Loucy (cell line): ENCODE results near the gene ZBTB20.
A peak's percentile ranks its signal among the peaks of the same experiment; 100 is the strongest.

Experiments used
- H2AFZ ChIP-seq: fragments of 200-600 bp; sonication (generic); 2 replicates; pipeline ENCODE4 v1.6.0; 2016; ENCODE audit warnings: antibody characterized with exemption, mild to moderate bottlenecking, low read length, moderate library complexity
- H3F3A ChIP-seq: fragments of 200-600 bp; 2 replicates; pipeline ENCODE4 v1.6.0; 2016; ENCODE audit warnings: antibody characterized with exemption, low read depth, mild to moderate bottlenecking
- H3K27me3 ChIP-seq: fragments of 200-600 bp; sonication (generic); 2 replicates; pipeline ENCODE4 v1.6.1; 2014; ENCODE audit warnings: low read length, mild to moderate bottlenecking; ENCODE audit not compliant: insufficient read depth, poor library complexity, severe bottlenecking
- H3K36me3 ChIP-seq: fragments of 200-600 bp; sonication (generic); 2 replicates; pipeline ENCODE4 v1.6.1; 2016; ENCODE audit warnings: low read length; ENCODE audit not compliant: insufficient read depth
- H3K4me1 ChIP-seq: fragments of 200-600 bp; sonication (generic); 2 replicates; pipeline ENCODE4 v1.5.1; 2014; ENCODE audit warnings: low read length, mild to moderate bottlenecking; ENCODE audit not compliant: insufficient read depth, poor library complexity, severe bottlenecking
- H3K4me2 ChIP-seq: fragments of 200-600 bp; sonication (generic); 2 replicates; pipeline ENCODE4 v1.6.0; 2014; ENCODE audit warnings: antibody characterized with exemption, low read length, low read depth, mild to moderate bottlenecking; ENCODE audit not compliant: poor library complexity, severe bottlenecking
- H3K4me3 ChIP-seq: fragments of 200-600 bp; sonication (generic); 2 replicates; pipeline ENCODE4 v1.5.1; 2014; ENCODE audit warnings: low read length, mild to moderate bottlenecking, mixed read lengths; ENCODE audit not compliant: poor library complexity, severe bottlenecking
- H3K79me2 ChIP-seq: fragments of 200-600 bp; sonication (generic); 2 replicates; pipeline ENCODE4 v1.6.1; 2014; ENCODE audit warnings: low read length; ENCODE audit not compliant: insufficient read depth
- H3K9ac ChIP-seq: fragments of 200-600 bp; sonication (generic); 2 replicates; pipeline ENCODE4 v1.6.0; 2014; ENCODE audit warnings: mild to moderate bottlenecking, low read depth, low read length, moderate library complexity; ENCODE audit not compliant: poor library complexity, severe bottlenecking
- H3K9me2 ChIP-seq: fragments of 200-600 bp; sonication (generic); replicated peaks from 2 replicates; pipeline ENCODE4 v1.6.1; 2016; ENCODE audit warnings: low read depth, low read length, mixed read lengths
- H3K9me3 ChIP-seq: fragments of 200-600 bp; sonication (generic); 2 replicates; pipeline ENCODE4 v1.6.1; 2014; ENCODE audit warnings: mild to moderate bottlenecking, antibody characterized with exemption, low read length, low read depth; ENCODE audit not compliant: insufficient read depth
- H4K20me1 ChIP-seq: fragments of 200-600 bp; sonication (generic); 2 replicates; pipeline ENCODE4 v1.6.0; 2014; ENCODE audit warnings: antibody characterized with exemption, low read length, mild to moderate bottlenecking; ENCODE audit not compliant: insufficient read depth, poor library complexity, severe bottlenecking
- EZH2phosphoT487 ChIP-seq: fragments of 200-600 bp; IDR thresholded peaks from 2 replicates; pipeline ENCODE4 v1.6.1; 2018; ENCODE audit warnings: antibody characterized with exemption, mild to moderate bottlenecking, moderate library complexity, borderline replicate concordance
- TF ChIP-seq, protein P1 (sequence below): fragments of 200-600 bp; sonication (generic); conservative IDR thresholded peaks from 2 replicates; pipeline ENCODE4 v1.5.1; 2014; ENCODE audit warnings: mild to moderate bottlenecking, antibody characterized with exemption, low read length

ZBTB20 gene

GRCh38 chr3:114967168-114967567, 179.9 kb downstream of the ZBTB20 start:
- no peaks in the 10 kb centered on the region for H3K9me3 ChIP-seq
- H3K27me3 ChIP-seq, result no peaks in the 10 kb centered on the region
- TF ChIP-seq, protein P1, sequence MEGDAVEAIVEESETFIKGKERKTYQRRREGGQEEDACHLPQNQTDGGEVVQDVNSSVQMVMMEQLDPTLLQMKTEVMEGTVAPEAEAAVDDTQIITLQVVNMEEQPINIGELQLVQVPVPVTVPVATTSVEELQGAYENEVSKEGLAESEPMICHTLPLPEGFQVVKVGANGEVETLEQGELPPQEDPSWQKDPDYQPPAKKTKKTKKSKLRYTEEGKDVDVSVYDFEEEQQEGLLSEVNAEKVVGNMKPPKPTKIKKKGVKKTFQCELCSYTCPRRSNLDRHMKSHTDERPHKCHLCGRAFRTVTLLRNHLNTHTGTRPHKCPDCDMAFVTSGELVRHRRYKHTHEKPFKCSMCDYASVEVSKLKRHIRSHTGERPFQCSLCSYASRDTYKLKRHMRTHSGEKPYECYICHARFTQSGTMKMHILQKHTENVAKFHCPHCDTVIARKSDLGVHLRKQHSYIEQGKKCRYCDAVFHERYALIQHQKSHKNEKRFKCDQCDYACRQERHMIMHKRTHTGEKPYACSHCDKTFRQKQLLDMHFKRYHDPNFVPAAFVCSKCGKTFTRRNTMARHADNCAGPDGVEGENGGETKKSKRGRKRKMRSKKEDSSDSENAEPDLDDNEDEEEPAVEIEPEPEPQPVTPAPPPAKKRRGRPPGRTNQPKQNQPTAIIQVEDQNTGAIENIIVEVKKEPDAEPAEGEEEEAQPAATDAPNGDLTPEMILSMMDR, result no peak
- TF ChIP-seq EZH2phosphoT487, result no peak

DNA sequence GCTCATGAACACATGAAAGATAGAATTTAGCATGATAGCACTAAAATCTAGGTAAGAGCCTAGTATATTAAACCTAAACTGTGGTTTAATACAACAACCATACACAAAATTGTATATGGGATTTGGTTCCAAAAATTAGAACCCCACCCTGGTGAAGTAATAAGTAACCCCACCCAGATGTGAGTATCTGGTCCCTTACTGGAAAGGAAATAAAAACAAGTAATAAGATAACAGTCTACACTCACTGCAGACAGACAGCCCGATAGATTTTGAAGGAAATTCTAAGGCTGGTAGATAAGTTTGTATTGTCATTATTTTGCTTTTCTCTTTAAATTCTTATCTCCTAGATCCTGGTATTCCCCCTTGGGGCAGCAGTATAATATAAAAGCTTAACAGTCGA, 184.9 kb downstream of the ZBTB20 start:
- H3F3A ChIP-seq, result no peaks in the 10 kb centered on the region
- H3K36me3 ChIP-seq, result no peaks in the 10 kb centered on the region
- no peaks in the 10 kb centered on the region for H3K9me3 ChIP-seq
- no peak overlapping the region for H2AFZ ChIP-seq
- peak overlapping the region; percentile 7 for H3K4me3 ChIP-seq
- H4K20me1 ChIP-seq, result no peaks in the 10 kb centered on the region
- H3K4me1 ChIP-seq, result peaks cover 12% of the 10 kb centered on the region
- H3K9me2 ChIP-seq, result no peaks in the 10 kb centered on the region
- peak overlapping the region; percentile 14 for H3K4me2 ChIP-seq
- no peaks in the 10 kb centered on the region for H3K79me2 ChIP-seq
- TF ChIP-seq, protein P1, result no peak
- TF ChIP-seq EZH2phosphoT487, result no peak
- peak overlapping the region; percentile 30 for H3K9ac ChIP-seq
- no peaks in the 10 kb centered on the region for H3K27me3 ChIP-seq

More at GRCh38 chr3:114967168-114967567, 179.9 kb downstream of the ZBTB20 start:
- Histone ChIP-seq H3K79me2 (no peaks in the 10 kb centered on the region), H3K36me3 (peaks cover 4% of the 10 kb centered on the region; the same call in 1 of the 2 replicates), H4K20me1 (no peaks in the 10 kb centered on the region), H2AFZ (no peak overlapping the region), H3K4me3 (no peak overlapping the region), H3K4me1 (peaks cover 7% of the 10 kb centered on the region), H3K4me2 (no peak overlapping the region), H3K9me2 (no peaks in the 10 kb centered on the region), H3K9ac (no peak overlapping the region), H3F3A (no peaks in the 10 kb centered on the region)

- Histone ChIP-seq H3K36me3 (peaks cover 5% of the 10 kb centered on the region; the same call in 1 of the 2 replicates), H3K9me2 (no peaks in the 10 kb centered on the region), H3K9ac (no peak overlapping the region), H3K79me2 (no peaks in the 10 kb centered on the region), H3K27me3 (no peaks in the 10 kb centered on the region), H3K4me1 (peaks cover 20% of the 10 kb centered on the region), H3F3A (no peaks in the 10 kb centered on the region), H4K20me1 (no peaks in the 10 kb centered on the region), H2AFZ (no peak overlapping the region), H3K9me3 (peaks cover 5% of the 10 kb centered on the region), H3K4me2 (no peak overlapping the region), H3K4me3 (no peak overlapping the region)
- TF ChIP-seq EZH2phosphoT487, result no peak
- TF ChIP-seq, protein P1, result no peak
These were observed 188.2 kb downstream of the ZBTB20 start for GRCh38 chr3:114958930-114959329.
